SU-DHL-6 (cell line): ENCODE results near the gene MMP15.

Experiments used
- EZH2phosphoT487 ChIP-seq: fragments of 200-600 bp; sonication (generic), shearing (Covaris generic); conservative IDR thresholded peaks from 2 replicates; pipeline ENCODE4 v1.6.1; 2018; ENCODE audit warnings: mild to moderate bottlenecking, antibody characterized with exemption, low read length, moderate library complexity, mixed read lengths
- TF ChIP-seq, protein P1 (sequence below): fragments of 200-600 bp; sonication (generic); IDR thresholded peaks from one replicate; pipeline ENCODE4 v1.5.1; 2017; ENCODE audit warnings: antibody characterized with exemption, mild to moderate bottlenecking, low read length, moderate library complexity; ENCODE audit not compliant: insufficient read depth, poor library complexity, severe bottlenecking

DNA sequence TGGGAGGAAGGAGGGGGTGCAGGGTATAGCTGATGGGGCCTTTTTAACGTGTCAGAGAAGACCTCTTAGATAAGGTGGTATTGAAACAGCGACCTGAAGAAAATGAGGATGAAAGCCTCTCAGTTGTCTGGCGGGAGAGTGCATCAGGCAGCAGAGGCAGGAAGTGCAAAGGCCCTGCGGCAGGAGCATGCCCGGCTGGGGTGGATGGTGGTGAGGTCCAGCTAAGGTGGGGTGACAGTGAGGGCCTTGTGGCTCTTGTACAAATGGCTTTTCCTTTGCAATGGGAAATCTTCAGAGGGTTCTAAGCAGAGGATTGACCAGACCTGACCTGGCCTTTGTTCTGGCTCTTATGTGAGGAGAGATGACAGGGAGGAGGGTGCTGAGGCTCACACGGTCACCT is 11.4 kb downstream of the MMP15 start:
- TF ChIP-seq, protein P1, sequence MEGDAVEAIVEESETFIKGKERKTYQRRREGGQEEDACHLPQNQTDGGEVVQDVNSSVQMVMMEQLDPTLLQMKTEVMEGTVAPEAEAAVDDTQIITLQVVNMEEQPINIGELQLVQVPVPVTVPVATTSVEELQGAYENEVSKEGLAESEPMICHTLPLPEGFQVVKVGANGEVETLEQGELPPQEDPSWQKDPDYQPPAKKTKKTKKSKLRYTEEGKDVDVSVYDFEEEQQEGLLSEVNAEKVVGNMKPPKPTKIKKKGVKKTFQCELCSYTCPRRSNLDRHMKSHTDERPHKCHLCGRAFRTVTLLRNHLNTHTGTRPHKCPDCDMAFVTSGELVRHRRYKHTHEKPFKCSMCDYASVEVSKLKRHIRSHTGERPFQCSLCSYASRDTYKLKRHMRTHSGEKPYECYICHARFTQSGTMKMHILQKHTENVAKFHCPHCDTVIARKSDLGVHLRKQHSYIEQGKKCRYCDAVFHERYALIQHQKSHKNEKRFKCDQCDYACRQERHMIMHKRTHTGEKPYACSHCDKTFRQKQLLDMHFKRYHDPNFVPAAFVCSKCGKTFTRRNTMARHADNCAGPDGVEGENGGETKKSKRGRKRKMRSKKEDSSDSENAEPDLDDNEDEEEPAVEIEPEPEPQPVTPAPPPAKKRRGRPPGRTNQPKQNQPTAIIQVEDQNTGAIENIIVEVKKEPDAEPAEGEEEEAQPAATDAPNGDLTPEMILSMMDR, result no peak
- TF ChIP-seq EZH2phosphoT487, result no peak
